Renal cortex interstitium (tissue), 11 donors: ENCODE results near the gene GPR152. TPM values are rescaled to one million over a fixed set of nuclear protein-coding genes. Genes with fewer than 3 reads are reported as not detected.
"Not testable (repeated sequence)": the region's sequence is repeated elsewhere in the genome, so short reads cannot be mapped to it uniquely, and the experiment has no call there.

Source experiments
- DNase-seq, 11 donors: peaks; one replicate each; pipeline ENCODE4 v3.0.0-alpha.2; 2013; ENCODE audit warnings: low read depth in 9 of 11, low spot score in 4 of 11; ENCODE audit errors: extremely low read depth in 1 of 11
- polyA plus RNA-seq, 3 donors: library from polyadenylated mRNA; unstranded; fragments of 120-200 nt; gene quantifications; one replicate each; pipeline ENCODE4 v1.2.1, GENCODE V29; 2013; ENCODE audit not compliant: insufficient read length in 3 of 3

Gene GPR152
- polyA plus RNA-seq, 3 donors: not detected

GRCh38 chr11:67404515-67405195, 47.9 kb downstream of the GPR152 start:
- DNase-seq: no peak

- not testable (repeated sequence) for DNase-seq
Measured at GRCh38 chr11:67403085-67403484, 49.4 kb downstream of the GPR152 start.

- DNase-seq: not testable (repeated sequence)
Measured at GRCh38 chr11:67402192-67402839, 50.2 kb downstream of the GPR152 start.

- peak in 10 of 11 donors; percentile 69 to 89 (median 84) for DNase-seq
Measured at GRCh38 chr11:67401495-67402191, 50.9 kb downstream of the GPR152 start, which contains the start of gene PPP1CA. Gene PPP1CA (minus strand): TSS chr11:67401858. CDS start chr11:67401782, 76 bp downstream.

Other genes with a start within 250 kb of the GPR152 start
- gene GRK2, start 186.3 kb downstream of the GPR152 start, polyA plus RNA-seq: 10 to 100 TPM; 52.3 to 67.2 (median 56.8) TPM
- gene ANKRD13D, start 163.4 kb downstream of the GPR152 start, polyA plus RNA-seq: 10 to 100 TPM; 21.5 to 48.5 (median 30.5) TPM
- gene SSH3, start 149.2 kb downstream of the GPR152 start, polyA plus RNA-seq: 10 to 100 TPM; 19.1 to 32.6 (median 23.1) TPM
- 10 to 100 TPM; 16.3 to 38.7 (median 26.0) TPM for gene POLD4, start 99.2 kb downstream of the GPR152 start, polyA plus RNA-seq
- 1 to 10 TPM; 4.3 to 8.0 (median 5.9) TPM for gene CLCF1, start 79.1 kb downstream of the GPR152 start, polyA plus RNA-seq
- 10 to 100 TPM; 21.8 to 33.9 (median 31.2) TPM for gene RAD9A, start 60.7 kb downstream of the GPR152 start, polyA plus RNA-seq
- 100 to 1,000 TPM; 149 to 172 (median 156) TPM for gene PPP1CA, start 50.9 kb downstream of the GPR152 start, polyA plus RNA-seq
- 10 to 100 TPM in 1 of 3 donors, 1 to 10 TPM in 2; 4.5 to 10.5 (median 6.7) TPM for gene TBC1D10C, start 48.6 kb downstream of the GPR152 start, polyA plus RNA-seq
- 1 to 10 TPM; 2.0 to 5.2 (median 2.7) TPM for gene CARNS1, start 37.1 kb downstream of the GPR152 start, polyA plus RNA-seq
- gene RPS6KB2, start 24.2 kb downstream of the GPR152 start, polyA plus RNA-seq: 10 to 100 TPM; 40.3 to 47.0 (median 41.2) TPM
- 1 to 10 TPM; 1.3 to 3.5 (median 2.4) TPM for gene PTPRCAP, start 15.0 kb downstream of the GPR152 start, polyA plus RNA-seq
- gene CORO1B, start 9.3 kb downstream of the GPR152 start, polyA plus RNA-seq: 10 to 100 TPM; 53.5 to 82.1 (median 75.7) TPM
- 1 to 10 TPM in 1 of 3 donors, under 1 TPM in 2; 0.26 to 1.2 (median 0.55) TPM for gene CABP4, start 2.6 kb upstream of the GPR152 start, polyA plus RNA-seq
- 10 to 100 TPM; 40.3 to 67.0 (median 54.6) TPM for gene TMEM134, start 16.5 kb upstream of the GPR152 start, polyA plus RNA-seq
- gene AIP, start 30.3 kb upstream of the GPR152 start, polyA plus RNA-seq: 10 to 100 TPM; 55.9 to 77.0 (median 63.1) TPM
- 10 to 100 TPM; 28.5 to 49.4 (median 35.4) TPM for gene PITPNM1, start 52.6 kb upstream of the GPR152 start, polyA plus RNA-seq
- 10 to 100 TPM; 37.7 to 69.5 (median 52.5) TPM for gene CDK2AP2, start 55.4 kb upstream of the GPR152 start, polyA plus RNA-seq
- under 1 TPM in 1 of 3 donors, not detected in 2; 0.29 TPM for gene CABP2, start 70.7 kb upstream of the GPR152 start, polyA plus RNA-seq
- 100 to 1,000 TPM; 697 to 788 (median 758) TPM for gene GSTP1, start 131.1 kb upstream of the GPR152 start, polyA plus RNA-seq
- gene NDUFV1, start 154.2 kb upstream of the GPR152 start, polyA plus RNA-seq: 100 to 1,000 TPM; 165 to 248 (median 201) TPM
- 1 to 10 TPM; 2.5 to 7.1 (median 7.0) TPM for gene NUDT8, start 177.2 kb upstream of the GPR152 start, polyA plus RNA-seq
- gene TBX10, start 187.0 kb upstream of the GPR152 start, polyA plus RNA-seq: under 1 TPM in 2 of 3 donors, not detected in 1; 0.06 to 0.09 TPM
- gene ACY3, start 198.0 kb upstream of the GPR152 start, polyA plus RNA-seq: 10 to 100 TPM; 19.3 to 35.5 (median 26.3) TPM
- 1 to 10 TPM; 1.6 to 3.0 (median 2.1) TPM for gene ALDH3B2, start 221.9 kb upstream of the GPR152 start, polyA plus RNA-seq